ENCODE data around the gene SORCS2. TPM values are rescaled to one million over a fixed set of nuclear protein-coding genes. Genes with fewer than 3 reads are reported as not detected.

SORCS2 gene
- polyA plus RNA-seq, 1 donor from 2014 or later = 1.0 TPM

DNA sequence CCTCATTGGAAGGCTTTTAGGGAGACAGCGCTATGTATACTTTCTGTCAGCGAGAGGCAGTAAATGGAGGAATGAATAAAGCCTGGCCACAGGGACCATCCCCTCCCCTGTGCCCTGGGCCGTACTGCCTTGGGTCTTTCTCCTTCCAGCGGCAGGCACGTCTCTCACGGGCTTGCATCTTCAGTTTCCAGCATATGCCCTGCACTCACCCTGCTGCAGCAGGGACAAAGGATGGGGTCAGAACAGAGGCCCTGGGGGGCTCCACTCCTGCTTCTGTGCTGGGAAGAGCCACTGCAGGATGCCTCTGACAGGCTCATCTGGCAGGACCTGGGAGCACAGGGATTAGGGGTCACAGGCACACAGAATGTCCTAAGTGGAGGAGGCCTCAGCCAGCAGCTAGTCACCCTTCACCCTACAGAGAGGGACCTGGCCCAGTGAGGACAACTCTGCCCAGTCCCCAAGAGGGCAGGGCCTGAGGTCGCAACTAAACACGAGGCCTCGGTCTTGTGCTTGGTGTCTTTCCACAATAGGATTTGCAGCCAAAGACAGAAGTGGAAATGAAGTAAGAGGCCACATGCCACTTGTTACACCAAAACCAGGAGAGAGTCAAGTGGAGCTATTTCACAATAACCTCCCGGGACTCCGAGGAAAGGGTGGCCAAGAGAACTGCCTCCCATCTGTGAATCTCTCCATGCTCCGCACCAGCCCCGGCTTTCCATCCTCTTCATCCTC, 596.5 kb downstream of the SORCS2 start:
- Histone ChIP-seq H3K27ac (ENCODE audit: low read length) (no peak overlapping the region), H3K4me2 (ENCODE audit: low read length) (no peak overlapping the region), H4K20me1 (ENCODE audit: insufficient read depth) (no peaks in the 10 kb centered on the region), H3K9ac (ENCODE audit: low read length) (no peak overlapping the region), H2AFZ (ENCODE audit: low read depth, low read length) (no peak overlapping the region), H3K9me2 (ENCODE audit: insufficient read depth, low read length) (no peaks in the 10 kb centered on the region), H3K36me3 (ENCODE audit: insufficient read depth, low read length) (peaks cover 10% of the 10 kb centered on the region), H3F3A (ENCODE audit: insufficient read depth, low read length, poor library complexity, severe bottlenecking) (no peaks in the 10 kb centered on the region), H3K79me2 (replicated peaks; ENCODE audit: insufficient read depth, low read length) (no peaks in the 10 kb centered on the region), H3K4me3 (ENCODE audit: low read length) (no peak overlapping the region), H3K9me3 (ENCODE audit: low read length) (no peaks in the 10 kb centered on the region), H3K27me3 (ENCODE audit: insufficient read depth, low read depth, low read length) (no peaks in the 10 kb centered on the region)
- TF ChIP-seq TAF1 (IDR thresholded peaks at IDR 0.05; ENCODE audit: low read depth) (no peak), RAD21 (conservative IDR thresholded peaks at IDR 0.05) (no peak), POLR2AphosphoS5 (IDR thresholded peaks at IDR 0.05) (no peak)
- TF ChIP-seq, protein P1, sequence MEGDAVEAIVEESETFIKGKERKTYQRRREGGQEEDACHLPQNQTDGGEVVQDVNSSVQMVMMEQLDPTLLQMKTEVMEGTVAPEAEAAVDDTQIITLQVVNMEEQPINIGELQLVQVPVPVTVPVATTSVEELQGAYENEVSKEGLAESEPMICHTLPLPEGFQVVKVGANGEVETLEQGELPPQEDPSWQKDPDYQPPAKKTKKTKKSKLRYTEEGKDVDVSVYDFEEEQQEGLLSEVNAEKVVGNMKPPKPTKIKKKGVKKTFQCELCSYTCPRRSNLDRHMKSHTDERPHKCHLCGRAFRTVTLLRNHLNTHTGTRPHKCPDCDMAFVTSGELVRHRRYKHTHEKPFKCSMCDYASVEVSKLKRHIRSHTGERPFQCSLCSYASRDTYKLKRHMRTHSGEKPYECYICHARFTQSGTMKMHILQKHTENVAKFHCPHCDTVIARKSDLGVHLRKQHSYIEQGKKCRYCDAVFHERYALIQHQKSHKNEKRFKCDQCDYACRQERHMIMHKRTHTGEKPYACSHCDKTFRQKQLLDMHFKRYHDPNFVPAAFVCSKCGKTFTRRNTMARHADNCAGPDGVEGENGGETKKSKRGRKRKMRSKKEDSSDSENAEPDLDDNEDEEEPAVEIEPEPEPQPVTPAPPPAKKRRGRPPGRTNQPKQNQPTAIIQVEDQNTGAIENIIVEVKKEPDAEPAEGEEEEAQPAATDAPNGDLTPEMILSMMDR (IDR thresholded peaks at IDR 0.05; ENCODE audit: poor library complexity, severe bottlenecking) = no peak
- TF ChIP-seq, protein P2, sequence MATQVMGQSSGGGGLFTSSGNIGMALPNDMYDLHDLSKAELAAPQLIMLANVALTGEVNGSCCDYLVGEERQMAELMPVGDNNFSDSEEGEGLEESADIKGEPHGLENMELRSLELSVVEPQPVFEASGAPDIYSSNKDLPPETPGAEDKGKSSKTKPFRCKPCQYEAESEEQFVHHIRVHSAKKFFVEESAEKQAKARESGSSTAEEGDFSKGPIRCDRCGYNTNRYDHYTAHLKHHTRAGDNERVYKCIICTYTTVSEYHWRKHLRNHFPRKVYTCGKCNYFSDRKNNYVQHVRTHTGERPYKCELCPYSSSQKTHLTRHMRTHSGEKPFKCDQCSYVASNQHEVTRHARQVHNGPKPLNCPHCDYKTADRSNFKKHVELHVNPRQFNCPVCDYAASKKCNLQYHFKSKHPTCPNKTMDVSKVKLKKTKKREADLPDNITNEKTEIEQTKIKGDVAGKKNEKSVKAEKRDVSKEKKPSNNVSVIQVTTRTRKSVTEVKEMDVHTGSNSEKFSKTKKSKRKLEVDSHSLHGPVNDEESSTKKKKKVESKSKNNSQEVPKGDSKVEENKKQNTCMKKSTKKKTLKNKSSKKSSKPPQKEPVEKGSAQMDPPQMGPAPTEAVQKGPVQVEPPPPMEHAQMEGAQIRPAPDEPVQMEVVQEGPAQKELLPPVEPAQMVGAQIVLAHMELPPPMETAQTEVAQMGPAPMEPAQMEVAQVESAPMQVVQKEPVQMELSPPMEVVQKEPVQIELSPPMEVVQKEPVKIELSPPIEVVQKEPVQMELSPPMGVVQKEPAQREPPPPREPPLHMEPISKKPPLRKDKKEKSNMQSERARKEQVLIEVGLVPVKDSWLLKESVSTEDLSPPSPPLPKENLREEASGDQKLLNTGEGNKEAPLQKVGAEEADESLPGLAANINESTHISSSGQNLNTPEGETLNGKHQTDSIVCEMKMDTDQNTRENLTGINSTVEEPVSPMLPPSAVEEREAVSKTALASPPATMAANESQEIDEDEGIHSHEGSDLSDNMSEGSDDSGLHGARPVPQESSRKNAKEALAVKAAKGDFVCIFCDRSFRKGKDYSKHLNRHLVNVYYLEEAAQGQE (IDR thresholded peaks at IDR 0.05; ENCODE audit: borderline replicate concordance) = no peak

DNA sequence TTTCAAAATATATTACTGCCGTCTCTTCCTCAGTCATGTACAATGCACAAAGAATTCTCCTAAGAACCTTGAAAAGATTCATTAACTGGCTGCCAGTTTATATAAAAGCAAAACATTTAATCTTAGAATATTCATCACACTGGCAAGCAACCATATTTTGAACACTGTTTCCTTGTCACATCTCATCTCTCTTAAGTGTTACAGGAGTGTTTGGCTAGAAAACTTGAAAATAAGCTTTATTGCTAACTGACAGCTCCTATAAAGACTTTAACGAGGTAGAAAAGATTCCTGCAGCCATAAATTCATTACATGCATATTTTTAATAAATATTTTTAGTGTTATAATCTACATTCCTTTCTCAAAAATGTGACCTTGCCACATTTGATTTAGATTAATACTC, 597.7 kb downstream of the SORCS2 start:
- Histone ChIP-seq H3F3A (ENCODE audit: insufficient read depth, low read length, poor library complexity, severe bottlenecking) (no peaks in the 10 kb centered on the region), H3K9ac (ENCODE audit: low read length) (no peak overlapping the region), H3K9me3 (ENCODE audit: low read length) (no peaks in the 10 kb centered on the region), H3K9me2 (ENCODE audit: insufficient read depth, low read length) (no peaks in the 10 kb centered on the region), H3K36me3 (ENCODE audit: insufficient read depth, low read length) (peaks cover 3% of the 10 kb centered on the region), H3K27ac (ENCODE audit: low read length) (no peak overlapping the region), H3K27me3 (ENCODE audit: insufficient read depth, low read depth, low read length) (no peaks in the 10 kb centered on the region), H2AFZ (ENCODE audit: low read depth, low read length) (no peak overlapping the region), H3K4me2 (ENCODE audit: low read length) (no peak overlapping the region), H4K20me1 (ENCODE audit: insufficient read depth) (no peaks in the 10 kb centered on the region), H3K79me2 (replicated peaks; ENCODE audit: insufficient read depth, low read length) (no peaks in the 10 kb centered on the region), H3K4me3 (ENCODE audit: low read length) (no peak overlapping the region)
- TF ChIP-seq, protein P2 (IDR thresholded peaks at IDR 0.05; ENCODE audit: borderline replicate concordance) = no peak
- TF ChIP-seq POLR2AphosphoS5 (IDR thresholded peaks at IDR 0.05) (no peak), SMC3 (conservative IDR thresholded peaks at IDR 0.05; ENCODE audit: poor library complexity) (no peak), MXI1 (conservative IDR thresholded peaks at IDR 0.05; ENCODE audit: poor library complexity, severe bottlenecking) (no peak), RAD21 (conservative IDR thresholded peaks at IDR 0.05) (no peak), EZH2 (IDR thresholded peaks at IDR 0.05; ENCODE audit: borderline replicate concordance, insufficient read depth, low read length, poor library complexity, severe bottlenecking) (no peak)

Data from neural cell (in vitro differentiated cells).